Stimulated activated CD8-positive, alpha-beta memory T cell treated with anti-CD3 and anti-CD28 coated beads, Interleukin-4, amount 100 ng/mL, for 4 hours (primary cell): ENCODE data around the gene SLC9C1.
"Not testable (repeated sequence)": the region's sequence is repeated elsewhere in the genome, so short reads cannot be mapped to it uniquely, and the experiment has no call there.

Source experiments
- DNase-seq, 2 donors: peaks; one replicate each; pipeline ENCODE4 v3.0.0-alpha.2; 2020; ENCODE audit warnings: low read depth in 2 of 2, low spot score in 1 of 2

Gene SLC9C1

DNA sequence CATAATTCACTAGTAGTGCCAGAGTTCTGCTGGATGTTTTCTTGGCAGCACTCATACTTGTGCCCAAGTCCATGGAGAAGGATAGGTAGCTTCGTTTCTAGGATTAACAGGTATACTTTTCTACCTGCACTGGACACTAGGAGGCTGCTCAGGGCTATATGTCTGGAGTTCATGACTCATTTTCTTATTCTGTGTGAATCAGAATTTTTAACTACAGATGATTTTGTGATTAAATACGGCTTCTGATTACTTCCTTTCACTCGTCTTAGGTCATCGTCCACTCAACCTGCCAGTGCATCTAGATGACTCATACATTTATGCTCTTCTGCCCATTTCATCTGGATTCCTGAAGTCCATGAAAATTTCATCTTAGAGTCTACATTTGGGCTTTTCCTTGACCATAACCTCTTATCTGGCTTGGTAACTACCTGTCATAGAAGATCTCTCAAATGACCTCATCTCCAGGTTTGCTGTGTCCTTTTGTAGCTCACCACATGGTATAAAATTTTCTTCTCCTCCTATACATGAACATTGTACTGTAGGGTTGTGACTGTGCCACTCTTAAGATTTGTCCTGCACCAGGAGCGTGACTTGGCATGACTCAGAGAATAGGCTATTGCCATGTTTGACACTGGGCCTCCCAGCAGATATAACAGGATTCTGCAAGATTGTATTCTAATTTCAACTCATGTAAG, 94.2 kb downstream of the SLC9C1 start:
- no peak for DNase-seq

DNA sequence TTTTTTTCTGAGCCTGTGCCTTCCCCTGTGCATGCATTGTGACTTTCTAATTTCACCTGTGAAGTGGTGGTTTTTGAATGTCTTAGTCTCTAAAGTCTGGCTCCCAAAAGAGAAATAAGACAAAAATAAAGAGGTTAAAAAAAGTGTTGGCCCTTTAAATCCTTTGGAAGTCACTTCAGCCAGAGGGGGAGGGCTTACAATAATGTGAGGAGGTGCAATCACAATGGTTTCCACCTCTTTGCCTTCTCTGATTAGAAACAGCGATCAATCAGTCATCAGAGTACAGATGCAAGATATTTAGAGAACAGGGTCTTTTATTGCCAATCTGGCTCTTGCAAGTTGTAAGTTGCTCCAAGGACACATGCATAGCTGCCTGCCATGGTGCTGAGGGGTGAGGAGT, 96.9 kb downstream of the SLC9C1 start:
- DNase-seq, result no peak

DNA sequence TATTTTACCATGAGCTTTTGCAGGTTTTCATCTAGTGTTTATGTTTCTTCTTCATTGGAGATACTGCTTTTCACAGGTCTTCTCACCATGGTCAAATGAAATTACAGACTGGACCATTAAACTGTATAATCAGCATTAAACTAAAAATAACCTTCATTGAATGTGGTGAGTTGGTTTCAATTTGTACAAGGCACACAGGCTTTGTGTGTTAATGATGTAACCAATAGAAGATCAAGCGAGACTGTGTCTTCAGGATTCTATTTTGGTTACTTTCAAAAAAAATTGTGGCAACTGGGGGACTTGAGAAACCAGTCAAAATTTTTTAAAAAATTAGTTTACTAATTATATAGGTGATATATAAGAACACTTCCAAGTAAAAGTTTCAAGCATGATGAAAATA, 106.7 kb downstream of the SLC9C1 start:
- DNase-seq, result no peak

DNA sequence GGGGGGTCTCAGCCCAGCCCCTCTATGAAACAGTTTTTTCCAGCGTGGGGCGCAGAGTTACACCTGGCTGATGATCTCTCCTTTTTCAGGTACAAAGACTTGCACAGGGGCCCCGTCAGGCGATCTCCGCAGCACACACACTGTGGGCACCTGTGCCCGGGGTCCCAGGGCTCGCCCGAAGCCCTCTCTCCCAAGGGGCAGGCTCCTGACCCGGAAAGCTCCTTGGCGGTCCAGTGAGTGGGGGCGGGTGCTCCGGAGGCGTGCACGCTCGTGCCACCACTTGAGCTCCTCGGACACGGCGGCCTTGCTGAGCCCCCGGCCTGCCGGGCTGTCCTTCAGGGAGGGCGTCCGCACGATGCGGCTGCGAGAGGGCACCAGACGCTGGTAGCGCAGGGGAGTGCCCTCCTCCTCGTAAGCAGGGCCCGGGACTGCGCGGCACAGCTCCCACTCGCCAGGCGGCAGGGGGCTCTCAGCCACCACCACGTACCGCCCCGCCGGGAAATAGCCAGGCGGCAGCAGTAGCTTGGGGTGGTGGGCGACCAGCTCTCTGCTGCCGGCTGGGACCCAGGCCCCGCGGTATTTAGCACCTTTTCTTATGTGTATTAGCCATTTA, 108.5 kb downstream of the SLC9C1 start:
- DNase-seq, result not testable (repeated sequence)

DNA sequence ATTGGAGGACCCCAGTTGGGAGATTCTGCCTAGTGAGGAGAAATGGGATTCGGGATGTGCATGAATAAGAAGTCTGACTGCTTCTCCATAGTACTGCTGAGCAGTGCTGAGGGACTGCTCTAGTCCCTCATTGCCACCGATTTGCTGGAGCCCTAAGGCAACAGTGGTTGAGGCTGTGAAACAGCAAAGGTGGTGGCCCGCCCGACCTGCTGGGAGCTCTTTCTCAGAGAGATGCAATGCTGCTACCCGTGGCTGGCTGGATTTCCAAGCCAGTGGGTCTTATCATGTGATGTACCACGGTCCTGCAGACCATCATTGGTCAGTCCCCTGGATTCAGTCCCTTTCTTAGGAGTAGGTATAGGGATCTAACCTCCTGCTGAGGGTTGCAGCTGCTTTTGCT, 118.4 kb downstream of the SLC9C1 start:
- DNase-seq, result no peak

DNA sequence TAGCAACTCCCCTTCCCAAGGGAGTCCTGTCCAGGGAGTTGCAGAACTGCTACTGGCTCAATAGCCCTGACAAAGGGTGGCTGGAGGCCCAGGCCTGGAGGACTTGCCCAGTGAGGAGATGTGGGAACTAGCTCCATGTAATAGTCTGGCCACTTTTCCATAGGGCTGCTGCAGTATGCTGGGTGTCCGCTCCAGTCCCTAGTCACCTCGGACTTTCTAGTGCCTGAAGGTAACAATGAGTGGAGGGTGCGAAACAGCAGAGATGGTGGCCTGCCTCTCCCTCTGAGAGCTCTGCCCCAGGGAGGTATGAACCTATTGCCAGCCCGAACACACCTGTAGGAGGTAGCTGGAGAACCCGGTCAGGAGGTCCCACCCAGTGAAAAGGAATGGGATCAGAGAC, 119.0 kb downstream of the SLC9C1 start:
- DNase-seq, result no peak

DNA sequence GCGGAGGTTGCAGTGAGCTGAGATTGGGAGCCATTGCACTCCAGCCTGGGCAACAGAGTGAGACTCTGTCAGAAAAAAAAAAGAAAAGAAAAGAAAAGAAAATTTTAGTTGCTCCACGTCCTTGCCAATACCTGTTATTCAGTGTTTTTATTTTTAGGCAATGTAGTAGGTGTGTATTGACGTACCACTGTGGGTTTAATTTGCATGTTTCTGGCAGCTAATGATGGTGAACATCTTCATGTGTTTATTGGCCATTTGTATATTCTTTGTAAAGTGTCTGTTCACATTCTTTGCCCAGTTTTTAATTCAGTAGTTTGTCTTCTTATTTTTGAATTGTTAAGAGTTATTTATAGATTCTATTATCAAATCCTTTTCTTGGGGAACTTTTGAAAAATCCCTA, 122.9 kb downstream of the SLC9C1 start:
- no peak for DNase-seq

DNA sequence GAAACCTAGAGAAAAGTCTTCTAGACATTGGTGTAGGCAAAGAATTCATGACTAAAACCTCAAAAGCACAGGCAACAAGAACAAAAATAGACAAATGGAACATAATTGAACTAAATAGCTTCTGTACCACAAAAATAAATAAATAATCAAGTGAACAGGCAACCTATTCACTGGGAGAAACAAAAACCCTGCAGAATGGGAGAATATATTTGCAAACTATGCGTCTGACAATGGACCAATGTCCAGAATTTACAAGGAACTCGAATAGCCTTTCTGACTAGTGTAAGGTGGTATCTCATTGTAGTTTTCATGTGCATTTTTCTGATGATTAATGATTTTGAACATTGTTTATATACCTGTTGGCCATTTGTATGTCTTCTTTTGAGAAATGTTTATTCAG, 124.0 kb downstream of the SLC9C1 start:
- no peak for DNase-seq

DNA sequence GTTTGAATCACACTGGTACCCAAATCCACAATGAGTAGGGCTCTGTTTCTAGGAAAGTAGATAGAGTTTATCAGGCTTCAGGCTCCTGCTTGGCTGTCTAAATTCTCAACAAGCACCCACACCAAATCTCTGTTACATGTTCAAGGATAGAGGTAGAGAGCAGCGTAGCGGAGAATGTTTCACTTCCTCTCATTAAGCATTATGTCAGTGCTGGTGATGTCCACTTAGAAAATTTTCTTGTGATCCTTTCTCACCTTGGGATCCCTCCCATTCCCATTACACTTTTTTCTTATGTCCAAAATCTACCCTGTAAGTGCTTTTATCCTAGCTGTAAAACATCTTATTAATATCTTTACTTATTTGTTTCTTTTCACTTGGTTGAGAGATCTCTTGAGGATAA, 126.3 kb downstream of the SLC9C1 start:
- DNase-seq, result no peak

DNA sequence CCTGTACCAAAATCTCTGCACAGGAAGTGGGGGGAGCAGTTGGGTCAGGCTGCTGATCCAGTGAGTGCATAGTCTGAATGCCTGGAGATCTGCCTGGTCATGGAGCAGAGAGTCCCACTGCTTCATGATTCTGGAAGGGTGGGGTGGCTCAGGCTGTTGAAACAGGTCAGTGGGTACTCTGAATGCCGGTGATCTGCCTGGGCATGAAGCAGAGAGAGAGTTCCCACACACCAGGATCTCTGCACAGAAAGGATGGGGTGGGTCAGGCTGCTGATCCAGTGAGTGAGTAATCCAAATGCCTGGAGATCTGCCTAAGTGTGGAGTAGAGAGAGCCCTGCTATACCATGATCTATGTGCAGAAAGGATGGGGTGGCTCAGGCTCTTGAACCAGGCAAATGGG, 144.9 kb downstream of the SLC9C1 start:
- DNase-seq, result no peak

DNA sequence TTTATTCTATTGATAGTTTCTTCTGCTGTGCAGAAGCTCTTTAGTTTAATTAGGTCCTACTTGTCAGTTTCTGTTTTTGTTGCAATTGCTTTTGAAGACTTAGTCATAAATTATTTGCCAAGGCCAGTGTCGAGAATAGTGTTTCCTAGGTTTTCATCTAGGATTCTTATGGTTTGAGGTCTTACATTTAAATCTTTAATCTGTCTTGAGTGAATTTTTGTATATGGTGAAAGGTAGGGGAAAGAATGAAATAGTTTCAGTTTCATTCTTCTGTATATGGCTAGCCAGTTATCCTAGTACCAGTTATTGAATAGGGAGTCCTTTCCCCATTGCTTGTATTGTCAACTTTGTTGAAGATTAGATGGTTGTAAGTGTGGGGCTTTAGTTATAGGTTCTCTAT, 150.3 kb downstream of the SLC9C1 start:
- no peak for DNase-seq

DNA sequence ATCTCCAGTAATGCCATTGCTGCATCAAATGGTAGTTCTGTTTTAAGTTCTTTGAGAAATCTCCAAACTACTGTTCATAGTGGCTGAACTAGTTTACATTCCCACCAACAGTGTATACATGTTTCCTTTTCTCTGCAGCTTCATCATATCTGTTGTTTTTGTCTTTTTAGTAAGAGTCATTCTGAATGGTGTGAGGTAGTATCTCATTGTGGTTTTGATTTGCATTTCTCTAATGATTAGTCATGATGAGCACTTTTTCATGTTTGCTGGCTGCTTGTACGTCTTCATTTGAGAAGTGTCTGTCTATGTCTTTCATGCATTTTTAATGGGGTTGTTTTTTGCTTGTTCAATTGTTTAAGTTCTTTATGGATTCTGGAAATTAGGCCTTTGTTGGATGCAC, 150.8 kb downstream of the SLC9C1 start:
- no peak for DNase-seq

DNA sequence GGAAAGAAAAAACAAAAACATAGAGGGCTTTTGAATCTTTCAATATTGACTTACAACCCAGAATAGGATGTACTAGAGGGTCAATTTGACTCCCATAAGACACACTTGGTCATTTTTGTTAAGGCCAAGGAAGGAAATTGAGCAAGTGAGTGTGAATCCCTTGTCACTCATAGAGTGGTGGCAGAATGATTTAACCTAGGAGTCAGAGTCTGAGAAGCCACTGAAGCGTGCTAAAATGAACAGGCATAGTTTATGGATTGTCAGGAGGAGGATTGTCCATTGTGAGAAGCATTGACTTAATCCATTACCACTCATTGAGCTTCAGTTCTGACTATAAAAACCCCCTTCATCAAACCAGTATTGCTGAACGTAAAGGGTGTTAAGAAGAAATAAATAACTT, 152.7 kb downstream of the SLC9C1 start:
- DNase-seq, result no peak

DNA sequence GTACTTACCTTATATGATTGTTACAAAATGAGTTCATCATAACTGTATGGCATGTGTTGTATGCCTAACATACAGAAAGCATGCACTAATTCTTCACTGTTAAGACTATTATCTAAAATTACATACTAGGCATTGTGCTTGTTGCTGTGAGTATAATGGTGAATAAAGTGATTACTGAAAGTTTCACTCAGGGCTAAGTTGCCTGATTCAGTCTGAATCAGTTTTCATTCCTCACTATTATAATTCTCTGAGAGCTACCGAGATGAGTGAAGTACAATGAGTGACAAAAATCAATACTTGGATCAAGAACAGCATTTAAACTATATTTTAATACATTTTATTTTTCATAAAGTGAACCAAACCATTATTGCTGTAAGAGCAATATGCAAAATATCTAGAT, 153.4 kb downstream of the SLC9C1 start:
- no peak for DNase-seq

DNA sequence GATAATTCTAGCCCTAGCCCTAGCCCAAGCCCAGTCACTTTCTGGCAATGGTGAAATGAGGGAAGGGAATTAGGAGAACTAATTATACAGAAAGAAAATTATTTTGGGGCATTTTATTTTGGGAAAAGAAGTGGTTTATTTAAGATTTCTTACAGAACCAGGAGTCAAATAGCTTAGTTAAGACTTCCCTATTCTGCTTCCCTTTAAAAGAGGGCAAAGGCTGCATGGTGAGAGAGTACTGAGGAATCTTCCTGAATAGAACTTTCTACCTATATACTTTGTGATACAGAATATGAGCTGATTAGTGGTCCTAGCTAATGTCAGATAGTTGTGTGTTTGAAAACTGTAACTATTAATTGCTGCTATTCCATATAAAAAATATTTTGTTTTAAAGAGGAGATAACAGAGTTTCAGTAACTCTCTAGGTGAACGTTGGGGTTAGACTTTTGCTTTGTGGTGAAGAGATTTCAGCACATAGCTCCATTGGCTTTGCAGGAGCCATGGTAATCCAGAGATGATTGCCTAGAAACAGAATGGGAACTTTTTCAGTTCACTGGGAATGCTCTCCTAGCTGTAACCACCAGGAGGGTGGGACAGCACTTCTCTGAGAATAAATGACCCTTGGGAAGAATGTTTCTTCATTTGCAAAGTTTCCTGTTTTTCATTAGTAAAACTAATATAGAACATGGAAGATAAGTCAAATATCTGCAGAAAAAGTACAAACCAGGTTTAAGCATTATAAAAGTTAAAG, 155.6 kb downstream of the SLC9C1 start:
- DNase-seq, result no peak

DNA sequence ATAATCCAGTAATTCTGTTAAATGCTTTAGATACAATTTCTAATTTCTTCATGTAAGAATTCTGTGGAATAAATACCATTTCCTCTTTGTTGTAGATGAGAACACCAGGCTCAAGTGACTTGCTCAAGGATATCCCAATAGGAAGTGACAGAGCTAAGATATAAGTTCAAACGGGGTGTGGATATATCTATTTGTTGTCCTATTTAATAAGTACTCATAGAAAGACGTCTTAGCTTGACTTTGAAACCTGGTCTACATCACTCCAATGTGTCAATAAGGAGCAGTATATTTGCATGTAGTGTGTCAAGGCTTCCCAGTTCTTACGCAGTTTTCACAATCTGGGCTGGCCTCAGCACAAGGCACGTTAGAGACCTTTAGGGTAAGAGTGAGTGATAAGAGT, 156.2 kb downstream of the SLC9C1 start:
- no peak for DNase-seq

DNA sequence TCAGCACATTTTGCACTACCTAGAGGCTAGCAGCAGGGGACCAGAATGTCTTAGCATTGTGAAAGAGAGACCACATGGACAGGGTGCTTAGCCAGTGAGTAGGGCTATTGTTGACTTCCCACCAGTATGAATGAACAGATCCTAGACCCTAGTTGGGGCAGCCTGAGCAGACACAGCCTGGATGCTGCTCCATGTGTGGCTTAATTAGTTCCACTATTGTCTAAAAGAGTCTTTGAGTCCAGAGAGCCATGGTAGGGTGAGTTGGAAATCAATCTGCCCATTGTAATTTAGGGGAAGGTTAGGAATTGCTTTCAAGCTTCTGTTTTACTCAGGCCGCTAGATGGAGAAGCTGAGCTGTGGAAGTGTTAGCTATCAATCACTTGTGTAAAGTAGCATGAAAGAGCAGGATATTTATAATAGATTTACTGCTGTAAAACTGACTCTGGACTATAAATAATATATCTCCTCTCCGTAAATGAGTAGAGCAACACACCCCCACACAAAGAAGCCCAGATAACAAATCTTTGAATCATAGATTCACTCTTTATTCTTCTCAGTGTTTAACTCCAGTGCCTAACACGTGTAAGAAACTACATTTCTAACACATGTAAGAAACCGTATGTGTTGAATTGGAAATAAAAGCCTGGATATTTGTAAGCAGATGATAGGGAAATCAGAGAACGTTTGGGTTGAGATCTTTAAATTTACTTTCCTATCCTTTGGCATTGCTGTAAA, 156.9 kb downstream of the SLC9C1 start:
- DNase-seq, result no peak

DNA sequence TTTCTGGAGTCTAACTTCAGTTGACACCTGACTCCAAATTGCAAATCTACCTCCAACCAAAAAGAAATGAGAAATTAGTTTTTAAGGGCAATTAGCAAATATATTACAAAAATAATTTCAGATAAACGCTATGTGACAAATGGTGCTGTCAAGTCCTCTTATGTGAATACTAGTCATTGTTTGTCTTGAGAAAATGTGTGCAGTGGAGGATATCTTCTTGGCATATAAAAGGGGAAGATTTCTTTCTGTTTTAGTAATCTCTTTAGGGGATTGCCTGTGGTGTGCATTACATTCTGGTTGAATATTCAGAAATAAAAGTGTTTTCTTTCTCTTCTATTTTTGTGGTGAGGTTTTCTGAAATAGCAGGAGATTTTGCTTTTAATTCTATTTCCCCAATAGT, 158.0 kb downstream of the SLC9C1 start:
- DNase-seq, result no peak

DNA sequence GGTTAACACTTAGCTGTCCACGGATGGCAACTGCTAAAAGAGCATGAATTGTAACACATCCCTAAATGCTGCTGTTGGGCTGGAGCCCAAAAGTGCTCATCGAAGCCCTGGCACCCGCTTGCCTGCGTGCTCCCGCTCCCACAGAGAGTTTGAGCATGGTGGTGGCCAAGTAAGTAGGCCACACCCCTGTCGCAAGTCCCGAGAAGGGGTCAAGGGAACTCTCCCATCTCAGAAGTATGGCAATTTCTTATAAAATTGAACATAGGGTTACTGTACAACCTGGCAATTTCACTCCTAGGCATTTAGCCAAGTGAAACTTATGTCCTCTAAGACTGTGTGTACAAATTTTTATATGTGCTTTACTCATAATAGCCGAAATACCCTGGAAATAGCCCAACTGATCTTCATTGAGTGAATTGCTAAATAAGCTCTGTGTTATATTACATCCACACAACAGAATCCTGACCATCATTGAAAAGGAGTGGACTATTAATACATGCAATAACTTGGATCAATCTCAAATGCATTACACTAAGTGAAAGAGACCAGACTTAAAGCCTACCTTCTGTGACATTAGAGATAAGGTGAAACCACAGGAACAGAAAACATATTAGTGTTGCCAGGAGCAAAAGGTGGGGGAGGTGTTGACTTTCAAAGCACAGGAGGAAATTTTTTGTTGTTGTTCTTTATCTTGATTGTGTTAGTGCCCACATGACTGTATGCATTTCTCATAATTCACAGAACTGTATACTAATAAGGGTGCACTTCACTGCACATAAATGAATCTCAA, 159.5 kb downstream of the SLC9C1 start:
- DNase-seq, result no peak

DNA sequence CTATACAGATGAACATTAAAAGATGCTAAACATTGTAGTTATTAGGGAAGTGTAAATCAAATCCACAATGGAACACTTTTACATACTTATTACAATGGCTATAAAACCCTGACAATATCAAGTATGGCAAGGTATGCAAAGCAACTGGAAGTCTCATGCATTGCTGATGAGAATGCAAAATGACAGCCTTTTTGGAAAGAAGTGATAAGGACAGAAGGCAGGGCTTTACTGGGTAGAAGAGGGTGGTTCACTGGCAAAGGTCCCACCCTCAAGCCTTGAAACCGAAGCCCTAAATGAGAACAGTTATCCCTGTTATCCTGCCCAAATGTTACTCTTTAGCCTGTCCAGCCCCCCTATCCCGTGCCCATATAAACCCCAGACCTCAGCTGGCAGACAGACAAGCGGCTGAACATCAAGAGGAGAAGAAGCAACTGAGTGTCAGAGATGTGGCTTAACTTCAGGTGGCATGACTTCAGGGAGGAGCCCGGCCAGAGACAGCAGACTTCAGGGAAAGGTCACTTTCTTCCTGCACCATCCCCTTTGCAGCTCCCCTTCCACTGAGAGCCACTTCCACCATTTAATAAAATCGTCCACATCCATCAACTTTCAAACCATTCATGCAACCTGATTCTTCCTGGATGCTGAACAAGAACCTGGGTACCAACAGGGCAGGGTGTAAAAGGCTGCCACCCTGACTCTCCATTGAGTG, 160.2 kb downstream of the SLC9C1 start:
- no peak for DNase-seq
